OCI-LY7 (cell line): ENCODE measurements around the gene TLE4.

ENCODE experiments used
- EZH2phosphoT487 ChIP-seq: fragments of 200-600 bp; sonication (generic); IDR thresholded peaks from 2 replicates; pipeline ENCODE4 v1.6.1; 2018; ENCODE audit warnings: low read depth, borderline replicate concordance, mild to moderate bottlenecking, mixed run types, antibody characterized with exemption, low read length, moderate library complexity, mixed read lengths
- TF ChIP-seq, protein P1 (sequence below): fragments of 200-600 bp; sonication (generic); conservative IDR thresholded peaks from 2 replicates; pipeline ENCODE4 v1.5.1; 2014; ENCODE audit warnings: mild to moderate bottlenecking, antibody characterized with exemption, low read length, moderate library complexity, mixed read lengths

DNA sequence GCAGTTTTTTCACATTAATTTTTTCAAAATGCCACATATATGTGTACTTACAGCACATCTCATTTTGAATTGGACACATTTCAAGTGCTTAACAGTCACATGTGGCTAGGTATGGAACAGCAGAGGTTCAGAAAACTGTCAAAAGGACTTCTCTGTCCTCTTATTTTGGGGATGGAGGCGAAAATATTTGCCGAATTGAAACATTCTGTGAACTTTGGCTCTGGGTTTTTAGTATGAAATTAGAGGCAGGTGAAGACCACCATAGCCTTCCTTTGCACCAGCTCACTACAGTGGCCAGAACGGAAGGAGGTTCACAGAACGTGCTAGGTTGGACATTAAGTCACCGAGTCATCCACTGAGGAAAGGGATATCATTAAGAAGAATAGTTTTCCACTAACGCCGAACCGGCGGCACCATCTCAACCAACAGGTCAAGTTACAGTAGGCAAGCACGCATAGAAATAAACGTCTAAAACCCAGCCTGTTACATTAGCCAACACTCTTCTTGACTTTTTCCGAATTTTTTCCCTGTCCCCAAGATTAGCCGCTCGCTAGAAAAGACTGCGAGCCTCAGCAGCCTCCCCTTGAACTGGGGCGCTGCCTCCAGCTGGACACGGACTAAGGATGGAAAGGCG lies 1.8 kb upstream of the TLE4 start:
- TF ChIP-seq, protein P1, sequence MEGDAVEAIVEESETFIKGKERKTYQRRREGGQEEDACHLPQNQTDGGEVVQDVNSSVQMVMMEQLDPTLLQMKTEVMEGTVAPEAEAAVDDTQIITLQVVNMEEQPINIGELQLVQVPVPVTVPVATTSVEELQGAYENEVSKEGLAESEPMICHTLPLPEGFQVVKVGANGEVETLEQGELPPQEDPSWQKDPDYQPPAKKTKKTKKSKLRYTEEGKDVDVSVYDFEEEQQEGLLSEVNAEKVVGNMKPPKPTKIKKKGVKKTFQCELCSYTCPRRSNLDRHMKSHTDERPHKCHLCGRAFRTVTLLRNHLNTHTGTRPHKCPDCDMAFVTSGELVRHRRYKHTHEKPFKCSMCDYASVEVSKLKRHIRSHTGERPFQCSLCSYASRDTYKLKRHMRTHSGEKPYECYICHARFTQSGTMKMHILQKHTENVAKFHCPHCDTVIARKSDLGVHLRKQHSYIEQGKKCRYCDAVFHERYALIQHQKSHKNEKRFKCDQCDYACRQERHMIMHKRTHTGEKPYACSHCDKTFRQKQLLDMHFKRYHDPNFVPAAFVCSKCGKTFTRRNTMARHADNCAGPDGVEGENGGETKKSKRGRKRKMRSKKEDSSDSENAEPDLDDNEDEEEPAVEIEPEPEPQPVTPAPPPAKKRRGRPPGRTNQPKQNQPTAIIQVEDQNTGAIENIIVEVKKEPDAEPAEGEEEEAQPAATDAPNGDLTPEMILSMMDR: no peak
- no peak for TF ChIP-seq EZH2phosphoT487
